Spleen (tissue), 7 donors: ENCODE results near the gene CMAS.

Experiments
- CTCF ChIP-seq, 11 experiments: fragments of 200-600 bp in 7 of 11; fragments of 450-650 bp in 4 of 11; sonication (generic) in 4 of 11; IDR thresholded peaks in 8 of 11; conservative IDR thresholded peaks in 3 of 11; 1 replicate in 7 of 11; 2 replicates in 4 of 11; pipeline versions ENCODE4 v1.4.0 to v1.8.0; 2016 to 2021; ENCODE audit warnings: antibody characterized with exemption in 11 of 11, inconsistent platforms in 4 of 11, mild to moderate bottlenecking in 1 of 11
- POLR2A ChIP-seq, 3 donors: fragments of 450-650 bp; IDR thresholded peaks; one replicate each; pipeline ENCODE4 v1.5.1; 2017; ENCODE audit warnings: antibody characterized with exemption in 3 of 3, mild to moderate bottlenecking in 1 of 3
- POLR2AphosphoS5 ChIP-seq, 3 donors: sonication (generic); formaldehyde crosslinking; IDR thresholded peaks; one replicate each; pipeline ENCODE4 v1.5.1; 2017; ENCODE audit warnings: antibody characterized with exemption in 3 of 3
- donor health status: DM: no; HTN: no; CAD: no; lungs with moderate emphysema.
- donor health status: DM: no; HTN: no; CAD: no.
- donor health status: DM: no; HTN: no; CAD: no.

- TF ChIP-seq CTCF (IDR thresholded peaks at IDR 0.05 in 8 of 11, conservative IDR thresholded peaks at IDR 0.05 in 3 of 11) (no peak), POLR2A (IDR thresholded peaks at IDR 0.05) (no peak), POLR2AphosphoS5 (IDR thresholded peaks at IDR 0.05) (no peak)
Observed at GRCh38 chr12:22103418-22103817, 57.4 kb downstream of the CMAS start.
